Small intestine (tissue), 7 donors: ENCODE measurements around the gene TSPAN31. TPM values are rescaled to one million over a fixed set of nuclear protein-coding genes. Genes with fewer than 3 reads are reported as not detected.
"Not testable (repeated sequence)": the region's sequence is repeated elsewhere in the genome, so short reads cannot be mapped to it uniquely, and the experiment has no call there.

ENCODE experiments used
- DNase-seq, 2 donors: peaks; one replicate each; pipeline versions ENCODE4 v3.0.0 to v3.0.0-alpha.2; 2013
- FAIRE-seq: peaks from 2 replicates; lab custom pipeline; 2012; peaks lifted over from hg19 to GRCh38; lab: Jason Lieb, UNC
- H3K27ac ChIP-seq, 3 donors: one replicate each; pipeline ENCODE4 v1.5.1; 2013; ENCODE audit warnings: low read length in 2 of 3, mild to moderate bottlenecking in 2 of 3, control low read depth in 1 of 3, inconsistent platforms in 1 of 3, low read depth in 1 of 3, moderate library complexity in 1 of 3
- H3K27me3 ChIP-seq, 3 donors: one replicate each; pipeline ENCODE4 v1.6.1; 2013; ENCODE audit warnings: low read length in 3 of 3, inconsistent platforms in 1 of 3; ENCODE audit not compliant: control insufficient read depth in 3 of 3, insufficient read depth in 3 of 3
- H3K36me3 ChIP-seq, 3 donors: one replicate each; pipeline ENCODE4 v1.6.1; 2013; ENCODE audit warnings: low read length in 3 of 3, inconsistent platforms in 1 of 3, low read depth in 1 of 3, mild to moderate bottlenecking in 1 of 3, moderate library complexity in 1 of 3; ENCODE audit not compliant: control insufficient read depth in 3 of 3, insufficient read depth in 2 of 3
- H3K4me1 ChIP-seq, 3 donors: one replicate each; pipeline ENCODE4 v1.6.1; 2013; ENCODE audit warnings: low read length in 2 of 3, inconsistent platforms in 1 of 3, low read depth in 1 of 3, mild to moderate bottlenecking in 1 of 3, moderate library complexity in 1 of 3; ENCODE audit not compliant: control insufficient read depth in 3 of 3, insufficient read depth in 2 of 3
- H3K4me3 ChIP-seq, 3 donors: one replicate each; pipeline ENCODE4 v1.5.1; 2013; ENCODE audit warnings: low read length in 3 of 3, control low read depth in 1 of 3, inconsistent platforms in 1 of 3, low read depth in 1 of 3, mild to moderate bottlenecking in 1 of 3, moderate library complexity in 1 of 3
- H3K9me3 ChIP-seq, 2 donors: one replicate each; pipeline ENCODE4 v1.6.1; 2013; ENCODE audit warnings: low read depth in 1 of 2, low read length in 1 of 2; ENCODE audit not compliant: control insufficient read depth in 2 of 2, insufficient read depth in 1 of 2
- WGBS, 3 donors: extraction: QIAGEN DNeasy Blood & Tissue Kit; methylation state at CpG; one replicate each; pipeline ENCODE4 v1.1.7; 2013; 5-methylcytosine and 5-hydroxymethylcytosine counted together
- polyA plus RNA-seq, 4 donors: library from polyadenylated mRNA; stranded (reverse) in 3 of 4; unstranded in 1 of 4; fragments of 200-250 nt in 3 of 4; fragments of 120-200 nt in 1 of 4; gene quantifications; one replicate each; pipeline versions ENCODE4 v1.2.1 to v1.2.3, GENCODE V29; 2013
- donor health status: healthy with polysubstance abuse.
- donor health status: control.
- donor health status: control.
- donor health status: Bipolar disorder and iron deficiency.
- donor health status: healthy.

The TSPAN31 gene
- polyA plus RNA-seq, 4 donors, result 13.2 to 62.8 (median 24.5) TPM

- Histone ChIP-seq H3K36me3 (peaks cover 16 to 65% (median 30%) of the 10 kb centered on the region in 3 donors), H3K27me3 (peaks cover 0 to 10% (median 0%) of the 10 kb centered on the region in 3 donors), H3K9me3 (no peaks in the 10 kb centered on the region), H3K4me1 (no peaks in the 10 kb centered on the region), H3K27ac (no peak overlapping the region), H3K4me3 (no peak overlapping the region)
- no peak for FAIRE-seq
- WGBS, 3 donors, result 91 to 94% (median 91%) methylated on average over 20 of the region's 20 CpGs
- DNase-seq, result no peak
These were observed 24.8 kb upstream of the TSPAN31 start for GRCh38 chr12:57719777-57720605.

GRCh38 chr12:57720606-57721595 lies 23.9 kb upstream of the TSPAN31 start:
- Histone ChIP-seq H3K4me1 (peaks cover 0 to 3% (median 0%) of the 10 kb centered on the region in 3 donors), H3K9me3 (no peaks in the 10 kb centered on the region), H3K27me3 (peaks cover 0 to 18% (median 0%) of the 10 kb centered on the region in 3 donors), H3K27ac (no peak overlapping the region), H3K4me3 (no peak overlapping the region), H3K36me3 (peaks cover 16 to 60% (median 30%) of the 10 kb centered on the region in 3 donors)
- no peak for DNase-seq
- WGBS, 3 donors, result 80 to 88% (median 85%) methylated on average over 11 of the region's 11 CpGs
- no peak for FAIRE-seq

GRCh38 chr12:57721846-57722608 lies 22.8 kb upstream of the TSPAN31 start:
- H3K9me3 ChIP-seq, H3K27ac ChIP-seq, FAIRE-seq, H3K4me1 ChIP-seq, H3K4me3 ChIP-seq, DNase-seq: not testable (repeated sequence)
- Histone ChIP-seq H3K27me3 (peaks cover 0 to 27% (median 0%) of the 10 kb centered on the region in 3 donors), H3K36me3 (peaks cover 10 to 50% (median 26%) of the 10 kb centered on the region in 3 donors)
- WGBS, 3 donors, result 89 to 95% (median 93%) methylated on average over 16 of the region's 16 CpGs

GRCh38 chr12:57722716-57723629 lies 21.9 kb upstream of the TSPAN31 start:
- WGBS, 3 donors, result 50 to 64% (median 61%) methylated on average over 11 of the region's 11 CpGs
- peaks cover 0 to 18% (median 0%) of the 10 kb centered on the region in 3 donors for H3K4me1 ChIP-seq
- no peak overlapping the region for H3K4me3 ChIP-seq
- DNase-seq, result no peak
- no peaks in the 10 kb centered on the region for H3K9me3 ChIP-seq
- no peak for FAIRE-seq
- peaks cover 10 to 46% (median 20%) of the 10 kb centered on the region in 3 donors for H3K36me3 ChIP-seq
- no peak overlapping the region for H3K27ac ChIP-seq
- peaks cover 0 to 37% (median 0%) of the 10 kb centered on the region in 3 donors for H3K27me3 ChIP-seq

GRCh38 chr12:57723630-57723962 lies 21.2 kb upstream of the TSPAN31 start:
- Histone ChIP-seq H3K27ac (no peak overlapping the region), H3K27me3 (peaks cover 0 to 43% (median 0%) of the 10 kb centered on the region in 3 donors), H3K9me3 (no peaks in the 10 kb centered on the region), H3K4me1 (peaks cover 0 to 18% (median 0%) of the 10 kb centered on the region in 3 donors), H3K36me3 (peaks cover 10 to 40% (median 15%) of the 10 kb centered on the region in 3 donors), H3K4me3 (no peak overlapping the region)
- 53 to 68% (median 61%) methylated on average over 2 of the region's 2 CpGs for WGBS, 3 donors
- DNase-seq (no peak), FAIRE-seq (no peak)

GRCh38 chr12:57724003-57724935 lies 20.6 kb upstream of the TSPAN31 start:
- Histone ChIP-seq H3K4me1 (peaks cover 0 to 18% (median 0%) of the 10 kb centered on the region in 3 donors), H3K27me3 (peaks cover 0 to 48% (median 0%) of the 10 kb centered on the region in 3 donors), H3K36me3 (peaks cover 8 to 33% (median 10%) of the 10 kb centered on the region in 3 donors), H3K4me3 (no peak overlapping the region), H3K9me3 (no peaks in the 10 kb centered on the region), H3K27ac (no peak overlapping the region)
- no peak for FAIRE-seq
- WGBS, 3 donors, result 70 to 82% (median 80%) methylated on average over 12 of the region's 12 CpGs
- no peak for DNase-seq
